Osteoblast (primary cell): ENCODE measurements around the gene KCNJ12. TPM values are rescaled to one million over a fixed set of nuclear protein-coding genes. Genes with fewer than 3 reads are reported as not detected.
A peak's percentile ranks its signal among the peaks of the same experiment; 100 is the strongest.

ENCODE experiments used
- DNase-seq: peaks from one replicate; pipeline ENCODE4 v3.0.0; 2011; ENCODE audit warnings: low spot score, mixed read lengths; ENCODE audit not compliant: insufficient read length; ENCODE audit errors: missing footprints
- H2AFZ ChIP-seq: 2 replicates; pipeline ENCODE4 v1.6.0; 2011; ENCODE audit warnings: mild to moderate bottlenecking, low read length
- H3K27ac ChIP-seq: 2 replicates; pipeline ENCODE4 v1.5.1; 2011; ENCODE audit warnings: mild to moderate bottlenecking, low read depth, low read length, moderate library complexity
- H3K27me3 ChIP-seq: 2 replicates; pipeline ENCODE4 v1.6.0; 2012; ENCODE audit warnings: mild to moderate bottlenecking, control low read depth, inconsistent platforms, low read length, moderate library complexity; ENCODE audit not compliant: insufficient read depth
- H3K36me3 ChIP-seq: 2 replicates; pipeline ENCODE4 v1.5.1; 2011; ENCODE audit warnings: mild to moderate bottlenecking, low read length, control low read depth, moderate library complexity; ENCODE audit not compliant: insufficient read depth
- H3K4me1 ChIP-seq: 2 replicates; pipeline ENCODE4 v1.5.1; 2011; ENCODE audit warnings: mild to moderate bottlenecking, low read length, control low read depth, moderate library complexity; ENCODE audit not compliant: insufficient read depth
- H3K4me2 ChIP-seq: 2 replicates; pipeline ENCODE4 v1.6.0; 2011; ENCODE audit warnings: mild to moderate bottlenecking, low read length; ENCODE audit not compliant: insufficient read depth
- H3K4me3 ChIP-seq: fragments of 200-600 bp; sonication (generic); 3 replicates; pipeline ENCODE4 v1.5.1; 2012; ENCODE audit warnings: mild to moderate bottlenecking, low read length, inconsistent platforms; ENCODE audit not compliant: insufficient read depth
- H3K79me2 ChIP-seq: 2 replicates; pipeline ENCODE4 v1.6.0; 2012; ENCODE audit warnings: mild to moderate bottlenecking, low read length, control low read depth, inconsistent platforms; ENCODE audit not compliant: insufficient read depth
- H3K9me3 ChIP-seq: 2 replicates; pipeline ENCODE4 v1.5.1; 2011; ENCODE audit warnings: low read depth, low read length, control low read depth
- H4K20me1 ChIP-seq: 2 replicates; pipeline ENCODE4 v1.6.0; 2012; ENCODE audit warnings: mild to moderate bottlenecking, low read length, control low read depth; ENCODE audit not compliant: insufficient read depth
- CTCF ChIP-seq: IDR thresholded peaks from 2 replicates; pipeline ENCODE4 v1.5.1; 2011; ENCODE audit warnings: mild to moderate bottlenecking, low read depth, low read length, moderate library complexity; ENCODE audit errors: extremely low read depth
- total RNA-seq: library from RNA; depleted of rRNA; stranded (reverse); fragments of >200 nt; gene quantifications from 2 replicates; pipeline ENCODE4 v1.2.3, GENCODE V29; 2012

KCNJ12 gene
- total RNA-seq, 1 donor: under 0.01 TPM

- no peaks in the 10 kb centered on the region for H3K36me3 ChIP-seq
- H3K9me3 ChIP-seq: no peaks in the 10 kb centered on the region
- no peaks in the 10 kb centered on the region for H3K79me2 ChIP-seq
- no peak for TF ChIP-seq CTCF
- peaks cover 36% of the 10 kb centered on the region for H3K27me3 ChIP-seq
- H2AFZ ChIP-seq: peak overlapping the region; percentile 42
- peak; percentile 73 for DNase-seq
- no peaks in the 10 kb centered on the region for H4K20me1 ChIP-seq
- no peak overlapping the region for H3K4me3 ChIP-seq
- no peaks in the 10 kb centered on the region for H3K4me1 ChIP-seq
- no peak overlapping the region for H3K4me2 ChIP-seq
- H3K27ac ChIP-seq: no peak overlapping the region
Measured at GRCh38 chr17:21463779-21464407, 87.7 kb downstream of the KCNJ12 start.

- TF ChIP-seq CTCF: no peak
- no peak overlapping the region for H3K27ac ChIP-seq
- no peaks in the 10 kb centered on the region for H3K9me3 ChIP-seq
- H3K27me3 ChIP-seq: peaks cover 32% of the 10 kb centered on the region
- no peaks in the 10 kb centered on the region for H3K36me3 ChIP-seq
- no peak overlapping the region for H3K4me3 ChIP-seq
- no peaks in the 10 kb centered on the region for H3K79me2 ChIP-seq
- no peak overlapping the region for H2AFZ ChIP-seq
- no peak overlapping the region for H3K4me2 ChIP-seq
- no peaks in the 10 kb centered on the region for H4K20me1 ChIP-seq
- H3K4me1 ChIP-seq: no peaks in the 10 kb centered on the region
- no peak for DNase-seq
Measured at GRCh38 chr17:21464611-21465021, 88.5 kb downstream of the KCNJ12 start.

- no peak for TF ChIP-seq CTCF
- Histone ChIP-seq H3K4me1 (no peaks in the 10 kb centered on the region), H3K4me2 (no peak overlapping the region), H3K4me3 (no peak overlapping the region), H2AFZ (no peak overlapping the region), H3K36me3 (no peaks in the 10 kb centered on the region), H4K20me1 (no peaks in the 10 kb centered on the region), H3K79me2 (no peaks in the 10 kb centered on the region), H3K9me3 (no peaks in the 10 kb centered on the region), H3K27me3 (peaks cover 27% of the 10 kb centered on the region), H3K27ac (no peak overlapping the region)
- DNase-seq: no peak
Measured at GRCh38 chr17:21466550-21466949, 90.4 kb downstream of the KCNJ12 start.

GRCh38 chr17:21467196-21467595, 91.0 kb downstream of the KCNJ12 start:
- DNase-seq: no peak

More at GRCh38 chr17:21467196-21467595, 91.0 kb downstream of the KCNJ12 start:
- Histone ChIP-seq H3K36me3 (no peaks in the 10 kb centered on the region), H4K20me1 (no peaks in the 10 kb centered on the region), H3K27me3 (peaks cover 21% of the 10 kb centered on the region), H3K27ac (no peak overlapping the region), H3K4me1 (no peaks in the 10 kb centered on the region), H2AFZ (no peak overlapping the region), H3K4me2 (no peak overlapping the region), H3K4me3 (no peak overlapping the region), H3K79me2 (no peaks in the 10 kb centered on the region), H3K9me3 (no peaks in the 10 kb centered on the region)
- TF ChIP-seq CTCF: no peak
